ENCODE results near the gene RAI1.

The RAI1 gene

GRCh38 chr17:17819111-17819510 is 137.9 kb downstream of the RAI1 start:
- TF ChIP-seq TARDBP (IDR thresholded peaks at IDR 0.05), result no peak
- no peak for TF ChIP-seq SUZ12 (IDR thresholded peaks at IDR 0.05)
- no peak for TF ChIP-seq FOXA1 (IDR thresholded peaks at IDR 0.05)
- no peak for TF ChIP-seq ELF4 (IDR thresholded peaks at IDR 0.05)
- no peak for TF ChIP-seq CTBP1 (IDR thresholded peaks at IDR 0.05; ENCODE audit: borderline replicate concordance)
- no peak for TF ChIP-seq SP1 (IDR thresholded peaks at IDR 0.05)
- no peak for TF ChIP-seq L3MBTL2 (conservative IDR thresholded peaks at IDR 0.05)
- TF ChIP-seq FOXM1 (IDR thresholded peaks at IDR 0.05; ENCODE audit: borderline replicate concordance), result no peak
- no peak for TF ChIP-seq NFRKB (IDR thresholded peaks at IDR 0.05)
- TF ChIP-seq LEF1 (IDR thresholded peaks at IDR 0.05; ENCODE audit: borderline replicate concordance), result no peak
- TF ChIP-seq PKNOX1 (IDR thresholded peaks at IDR 0.05), result no peak
- no peak for TF ChIP-seq FOXK2 (IDR thresholded peaks at IDR 0.05)
- TF ChIP-seq BHLHE40 (IDR thresholded peaks at IDR 0.05; ENCODE audit: borderline replicate concordance), result no peak
- no peak for TF ChIP-seq ARNT (IDR thresholded peaks at IDR 0.05)
- CTCF ChIA-PET, result interaction anchor here (1.7 kb wide), 1 partner anchor 100 kb away, joined by 4 read pairs; no protein-coding TSS in a partner anchor
- DNase-seq (ENCODE audit: extremely low spot score), result no peak
- POLR2A ChIA-PET, result interaction anchor here (24.8 kb wide), 1 partner anchor 17 kb away, joined by 369 read pairs; the partner anchor contains the start of gene SREBF1

- TF ChIP-seq ARNT (IDR thresholded peaks at IDR 0.05) (no peak), ELF4 (IDR thresholded peaks at IDR 0.05) (no peak), L3MBTL2 (conservative IDR thresholded peaks at IDR 0.05) (no peak), FOXM1 (IDR thresholded peaks at IDR 0.05; ENCODE audit: borderline replicate concordance) (no peak), LEF1 (IDR thresholded peaks at IDR 0.05; ENCODE audit: borderline replicate concordance) (no peak), BHLHE40 (IDR thresholded peaks at IDR 0.05; ENCODE audit: borderline replicate concordance) (no peak), NFRKB (IDR thresholded peaks at IDR 0.05) (no peak), PKNOX1 (IDR thresholded peaks at IDR 0.05) (no peak), HDGF (IDR thresholded peaks at IDR 0.05; ENCODE audit: borderline replicate concordance) (no peak), SP1 (IDR thresholded peaks at IDR 0.05) (no peak), TARDBP (IDR thresholded peaks at IDR 0.05) (no peak), SUZ12 (IDR thresholded peaks at IDR 0.05) (no peak), FOXK2 (IDR thresholded peaks at IDR 0.05) (no peak), ZNF384 (IDR thresholded peaks at IDR 0.05) (no peak)
- DNase-seq (ENCODE audit: extremely low spot score), result no peak
- POLR2A ChIA-PET, result interaction anchor here (24.8 kb wide), 1 partner anchor 16 kb away, joined by 369 read pairs; the partner anchor contains the start of gene SREBF1
- CTCF ChIA-PET, result interaction anchor here (0.7 to 1.7 kb wide), 2 partner anchors 8 to 100 kb away, joined by 3 to 4 read pairs; no protein-coding TSS in a partner anchor
These were observed 138.3 kb downstream of the RAI1 start for GRCh38 chr17:17819561-17819995.

- CTCF ChIA-PET, result interaction anchor here (0.7 to 1.7 kb wide), 3 partner anchors 8 to 99 kb away, joined by 3 to 4 read pairs (median 4); no protein-coding TSS in a partner anchor
- no peak for DNase-seq (ENCODE audit: extremely low spot score)
- POLR2A ChIA-PET, result interaction anchor here (24.8 kb wide), 1 partner anchor 16 kb away, joined by 369 read pairs; the partner anchor contains the start of gene SREBF1
- TF ChIP-seq FOXM1 (IDR thresholded peaks at IDR 0.05; ENCODE audit: borderline replicate concordance) (no peak), BHLHE40 (IDR thresholded peaks at IDR 0.05; ENCODE audit: borderline replicate concordance) (no peak), FOXA1 (IDR thresholded peaks at IDR 0.05) (no peak), ARNT (IDR thresholded peaks at IDR 0.05) (no peak)
These were observed 138.8 kb downstream of the RAI1 start for GRCh38 chr17:17820046-17820445.

- CTCF ChIA-PET, result interaction anchor here (1.0 to 1.2 kb wide), 2 partner anchors 8 to 35 kb away, joined by 4 to 5 read pairs; no protein-coding TSS in a partner anchor
- DNase-seq (ENCODE audit: extremely low spot score), result no peak
- POLR2A ChIA-PET, result interaction anchor here (1.0 to 24.8 kb wide), 3 partner anchors 9 to 138 kb away, joined by 3 to 369 read pairs (median 3); partner anchors contain the start of gene SREBF1
- TF ChIP-seq FOXA1 (IDR thresholded peaks at IDR 0.05) (no peak), FOXK2 (IDR thresholded peaks at IDR 0.05) (no peak), HDGF (IDR thresholded peaks at IDR 0.05; ENCODE audit: borderline replicate concordance) (no peak), SUZ12 (IDR thresholded peaks at IDR 0.05) (no peak), L3MBTL2 (conservative IDR thresholded peaks at IDR 0.05) (no peak), ZNF384 (IDR thresholded peaks at IDR 0.05) (no peak), SP1 (IDR thresholded peaks at IDR 0.05) (no peak), CTBP1 (IDR thresholded peaks at IDR 0.05; ENCODE audit: borderline replicate concordance) (no peak), ARNT (IDR thresholded peaks at IDR 0.05) (no peak), ELF4 (IDR thresholded peaks at IDR 0.05) (no peak), LEF1 (IDR thresholded peaks at IDR 0.05; ENCODE audit: borderline replicate concordance) (no peak), BHLHE40 (IDR thresholded peaks at IDR 0.05; ENCODE audit: borderline replicate concordance) (no peak), FOXM1 (IDR thresholded peaks at IDR 0.05; ENCODE audit: borderline replicate concordance) (no peak), TARDBP (IDR thresholded peaks at IDR 0.05) (no peak), NFRKB (IDR thresholded peaks at IDR 0.05) (no peak), PKNOX1 (IDR thresholded peaks at IDR 0.05) (no peak)
These were observed 139.4 kb downstream of the RAI1 start for GRCh38 chr17:17820463-17821158.

GRCh38 chr17:17822189-17822588 is 140.9 kb downstream of the RAI1 start:
- POLR2A ChIA-PET, result interaction anchor here (1.4 to 24.8 kb wide), 2 partner anchors 14 to 140 kb away, joined by 3 to 369 read pairs; partner anchors contain the start of gene SREBF1
- CTCF ChIA-PET, result no interaction called here
- DNase-seq (ENCODE audit: extremely low spot score), result no peak
- TF ChIP-seq FOXA1 (IDR thresholded peaks at IDR 0.05) (no peak), FOXK2 (IDR thresholded peaks at IDR 0.05) (no peak), SUZ12 (IDR thresholded peaks at IDR 0.05) (no peak), ARNT (IDR thresholded peaks at IDR 0.05) (no peak), L3MBTL2 (conservative IDR thresholded peaks at IDR 0.05) (no peak), FOXM1 (IDR thresholded peaks at IDR 0.05; ENCODE audit: borderline replicate concordance) (no peak), LEF1 (IDR thresholded peaks at IDR 0.05; ENCODE audit: borderline replicate concordance) (no peak), TARDBP (IDR thresholded peaks at IDR 0.05) (no peak), SP1 (IDR thresholded peaks at IDR 0.05) (no peak), PKNOX1 (IDR thresholded peaks at IDR 0.05) (no peak), ELF4 (IDR thresholded peaks at IDR 0.05) (no peak), ZNF384 (IDR thresholded peaks at IDR 0.05) (no peak), HDGF (IDR thresholded peaks at IDR 0.05; ENCODE audit: borderline replicate concordance) (no peak), CTBP1 (IDR thresholded peaks at IDR 0.05; ENCODE audit: borderline replicate concordance) (no peak), BHLHE40 (IDR thresholded peaks at IDR 0.05; ENCODE audit: borderline replicate concordance) (no peak), NFRKB (IDR thresholded peaks at IDR 0.05) (no peak)

Data from HEK293T (cell line).